ENCODE data around the gene SLC27A6.

The SLC27A6 gene

DNA sequence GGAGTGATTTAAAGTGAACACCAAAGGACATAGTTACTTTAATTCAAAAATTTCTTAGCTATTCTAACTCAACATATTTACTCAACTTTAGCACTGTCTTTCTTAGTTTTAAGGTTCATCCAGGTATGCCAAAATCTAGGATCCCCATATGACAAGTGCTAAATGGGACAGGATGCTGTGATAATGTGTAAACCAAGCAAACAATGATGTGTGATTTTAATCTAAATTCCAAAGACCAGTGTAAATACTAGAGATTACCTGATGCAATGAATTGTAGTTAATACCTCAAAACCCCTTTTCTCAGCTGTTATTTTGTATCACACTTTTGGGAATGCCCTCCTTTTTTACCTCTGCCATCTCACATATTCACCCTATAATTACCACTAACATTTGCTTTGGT lies 102.5 kb downstream of the SLC27A6 start:
- DNase-seq (ENCODE audit: low spot score): no peak

DNA sequence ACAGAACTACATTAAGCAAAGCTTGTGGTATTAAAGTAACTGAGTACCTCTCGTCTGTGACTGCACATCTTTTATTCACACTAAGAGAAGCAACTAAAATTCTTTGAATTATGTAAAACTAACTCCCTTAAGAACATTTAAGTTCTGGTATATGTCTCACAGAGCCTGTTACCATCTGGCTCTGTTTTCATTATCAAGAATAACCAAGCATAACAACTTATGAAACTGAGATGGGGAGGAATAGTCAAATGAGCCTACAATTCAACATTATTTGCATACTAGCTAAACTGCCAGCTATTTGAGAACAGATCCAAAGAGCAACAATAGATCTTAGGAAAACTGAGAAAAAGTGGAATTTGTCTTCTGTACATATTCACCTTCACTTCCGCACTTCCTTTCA lies 104.0 kb downstream of the SLC27A6 start:
- DNase-seq (ENCODE audit: low spot score): no peak

DNA sequence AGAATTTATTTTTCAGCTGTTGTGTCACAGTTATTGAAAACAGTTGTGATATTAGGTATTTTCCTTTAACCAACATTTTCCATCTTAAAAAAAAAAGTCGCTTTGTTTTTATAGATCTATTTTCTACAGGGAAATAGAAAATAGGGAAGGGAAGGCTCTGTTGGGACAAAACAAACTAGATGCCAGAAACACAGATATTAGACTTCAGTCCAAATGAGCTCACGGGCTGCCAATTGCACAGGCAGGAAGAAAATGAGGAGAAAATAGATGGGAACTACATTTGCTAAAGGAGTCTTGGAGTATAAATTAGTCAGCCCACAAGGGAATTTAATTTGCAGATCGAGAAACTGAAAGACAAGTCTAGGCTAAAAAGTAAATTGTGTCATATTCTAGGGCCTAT lies 107.8 kb downstream of the SLC27A6 start:
- no peak for DNase-seq (ENCODE audit: low spot score)

DNA sequence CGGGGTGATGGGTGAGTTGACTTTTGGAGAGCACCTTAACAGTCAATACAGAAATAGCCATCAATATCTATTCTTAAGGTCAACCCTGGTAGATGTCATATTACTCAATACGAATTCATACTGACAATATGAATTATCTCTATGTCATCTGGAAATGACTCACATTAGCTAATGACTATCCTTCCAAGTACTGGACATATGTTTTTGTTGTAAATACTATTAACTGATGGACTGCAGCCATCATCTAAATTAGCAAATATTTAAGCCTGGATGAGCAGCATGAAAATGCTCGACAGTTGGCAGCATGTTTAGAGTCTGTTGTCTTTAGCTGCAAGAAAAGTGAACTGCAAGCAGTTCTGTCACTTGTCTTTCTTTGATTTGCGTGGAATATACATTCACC lies 109.6 kb downstream of the SLC27A6 start:
- no peak for DNase-seq (ENCODE audit: low spot score)

DNA sequence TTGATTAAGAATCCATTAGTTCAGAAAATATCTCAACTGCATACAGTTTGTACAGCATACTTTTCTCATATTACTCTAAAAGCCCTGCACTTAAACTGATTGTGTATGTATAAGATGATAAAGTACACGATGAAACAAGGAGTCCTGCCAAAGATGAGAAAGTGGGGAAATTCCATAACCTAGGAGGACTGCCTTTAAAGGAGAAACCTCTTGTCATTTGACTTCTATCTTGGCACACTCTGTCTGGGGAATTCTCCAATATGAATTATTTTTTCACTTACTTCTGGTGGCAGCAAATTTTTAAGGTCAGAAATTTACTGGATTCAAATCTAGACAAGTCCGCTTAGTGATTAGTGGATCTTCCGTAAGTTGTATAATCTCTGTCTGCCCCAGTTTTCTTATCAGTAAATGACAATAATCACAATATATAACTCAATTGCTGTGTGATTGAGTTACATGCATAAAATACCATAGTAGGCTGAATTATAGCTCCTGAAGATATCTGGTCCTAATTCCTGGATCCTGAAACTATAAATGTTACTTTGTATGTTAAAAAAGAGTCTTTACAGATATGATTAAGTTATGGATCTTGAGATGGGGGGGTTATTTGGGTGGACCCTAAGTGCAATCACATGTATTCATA lies 112.3 kb downstream of the SLC27A6 start:
- DNase-seq (ENCODE audit: low spot score): no peak

DNA sequence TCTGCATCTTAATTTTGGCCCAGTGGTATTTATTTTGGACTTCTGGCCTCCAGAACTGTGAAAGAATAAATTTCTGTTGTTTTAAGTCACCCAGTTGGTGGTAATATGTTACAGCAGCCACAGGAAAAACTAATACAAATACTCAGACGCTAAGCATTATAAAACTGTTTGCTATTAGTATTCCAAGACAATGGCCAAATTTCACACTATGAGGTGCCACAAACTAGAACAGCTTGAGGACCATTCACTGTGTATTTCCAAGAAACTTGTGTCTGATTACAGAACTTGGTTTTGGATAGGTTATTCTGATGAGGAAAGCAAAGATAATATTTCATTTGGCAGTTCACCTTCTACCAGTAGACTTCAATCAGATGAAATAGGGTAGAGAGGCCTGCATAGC lies 113.0 kb downstream of the SLC27A6 start:
- DNase-seq (ENCODE audit: low spot score): no peak

DNA sequence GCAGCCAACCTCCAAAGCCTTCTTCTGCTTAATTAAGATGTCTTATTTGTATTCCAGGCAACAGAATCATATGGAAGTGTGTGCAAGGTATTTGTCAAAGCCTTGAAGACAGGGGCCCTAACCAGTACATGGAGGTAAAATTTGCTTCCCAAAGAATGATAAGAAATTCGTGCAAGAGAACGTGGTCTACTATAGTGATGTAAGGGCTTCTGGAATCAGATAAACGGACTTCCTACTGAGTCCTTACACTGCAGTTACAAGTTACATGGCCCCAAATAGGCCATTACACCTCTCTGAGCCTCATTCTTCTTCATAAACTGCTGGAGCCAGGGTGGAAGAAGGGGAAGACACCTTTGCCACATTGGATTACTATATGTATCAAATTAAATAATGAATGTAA lies 113.4 kb downstream of the SLC27A6 start:
- no peak for DNase-seq (ENCODE audit: low spot score)

DNA sequence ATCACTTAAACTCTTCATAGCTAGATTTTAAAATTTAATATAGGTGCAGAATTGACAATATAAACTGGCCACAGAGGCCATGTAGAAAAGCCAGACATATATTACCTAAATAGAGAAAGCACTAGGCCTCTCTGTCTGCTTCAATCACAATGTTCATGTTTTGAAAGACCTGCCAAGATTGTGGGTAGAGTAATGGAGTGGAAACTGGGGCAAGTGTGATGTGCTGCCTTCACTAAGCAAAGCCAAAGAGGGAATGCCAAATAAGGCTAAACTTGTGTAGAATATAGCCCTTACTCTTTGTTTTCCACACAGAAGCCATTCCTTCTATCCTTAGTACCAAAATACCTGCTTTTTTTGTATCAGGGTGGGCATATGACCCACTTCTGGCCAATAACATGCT lies 114.2 kb downstream of the SLC27A6 start:
- DNase-seq (ENCODE audit: low spot score): no peak

DNA sequence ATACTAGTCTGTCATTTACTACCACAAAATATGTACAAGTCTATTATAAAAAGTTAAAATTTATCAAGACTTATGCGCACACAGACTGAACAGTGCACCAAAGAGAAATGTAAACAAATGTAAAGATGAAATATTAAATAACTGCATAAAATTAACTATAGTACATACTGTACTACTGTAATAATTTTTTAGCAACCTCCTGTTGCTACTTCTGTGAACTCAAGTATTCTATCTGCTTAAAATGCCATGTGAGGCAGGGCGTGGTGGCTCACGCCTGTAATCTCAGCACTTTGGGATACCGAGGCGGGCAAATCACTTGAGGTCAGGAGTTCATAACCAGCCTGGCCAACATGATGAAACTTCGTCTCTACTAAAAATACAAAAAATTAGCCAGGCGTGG lies 115.5 kb downstream of the SLC27A6 start:
- DNase-seq (ENCODE audit: low spot score): no peak

DNA sequence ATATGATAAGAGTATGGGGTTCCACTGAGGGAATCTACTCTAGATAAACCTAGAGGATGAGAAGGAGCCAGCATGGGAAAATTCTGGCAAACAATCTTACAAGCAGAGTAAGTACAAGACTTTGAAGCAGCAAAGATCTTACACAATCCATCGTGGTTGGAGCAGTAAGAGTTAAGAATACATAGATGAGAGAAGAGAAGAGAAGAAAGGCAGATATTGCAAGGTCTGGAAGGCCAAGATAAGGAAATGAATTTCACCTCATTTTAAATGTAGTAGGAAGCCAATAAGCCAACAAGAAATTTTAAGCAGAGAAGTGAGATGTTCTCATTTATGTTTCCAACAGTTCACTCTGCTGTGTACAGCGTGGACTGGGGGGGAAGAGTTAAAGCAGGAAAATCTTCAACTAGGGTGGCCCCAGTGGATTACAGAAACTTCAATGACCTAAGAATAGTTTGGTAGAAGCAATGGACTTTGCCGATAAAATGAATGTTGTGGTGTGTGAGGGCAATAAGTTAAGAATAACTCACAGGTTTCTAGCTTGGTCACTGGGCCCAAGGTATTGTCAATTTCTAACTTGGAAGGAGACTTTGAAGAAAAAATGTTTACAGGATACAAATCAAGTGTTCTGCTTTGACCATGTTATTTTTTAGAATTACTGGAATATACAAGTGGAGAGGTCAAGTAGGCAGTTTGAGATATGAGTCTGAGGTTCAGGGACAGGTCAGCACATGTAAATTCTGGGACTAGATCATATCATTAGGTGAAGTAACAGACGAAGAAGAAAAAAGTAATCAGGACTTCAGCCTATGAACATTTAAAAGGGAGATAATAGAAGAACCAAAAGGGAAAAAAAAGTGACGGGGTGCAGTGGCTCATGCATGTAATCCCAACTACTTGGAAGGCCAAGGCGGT lies 117.2 kb downstream of the SLC27A6 start:
- DNase-seq (ENCODE audit: low spot score): no peak

All from germinal center (tissue), 1 donor.